HFF-Myc (cell line): ENCODE measurements around the gene CPS1.

ENCODE experiments used
- DNase-seq: peaks from one replicate; pipeline ENCODE4 v3.0.0-alpha.2; 2011; ENCODE audit warnings: low read depth; ENCODE audit errors: extremely low read depth
- H3K4me3 ChIP-seq: replicated peaks from 2 replicates; pipeline ENCODE4 v1.5.1; 2011; ENCODE audit warnings: low read depth, mild to moderate bottlenecking, control low read depth, low read length
- TF ChIP-seq, protein P1 (sequence below): IDR thresholded peaks from 2 replicates; pipeline ENCODE4 v1.5.1; 2012; ENCODE audit warnings: mild to moderate bottlenecking, low read depth, low read length, control low read depth; ENCODE audit errors: missing control alignments

Gene CPS1

DNA sequence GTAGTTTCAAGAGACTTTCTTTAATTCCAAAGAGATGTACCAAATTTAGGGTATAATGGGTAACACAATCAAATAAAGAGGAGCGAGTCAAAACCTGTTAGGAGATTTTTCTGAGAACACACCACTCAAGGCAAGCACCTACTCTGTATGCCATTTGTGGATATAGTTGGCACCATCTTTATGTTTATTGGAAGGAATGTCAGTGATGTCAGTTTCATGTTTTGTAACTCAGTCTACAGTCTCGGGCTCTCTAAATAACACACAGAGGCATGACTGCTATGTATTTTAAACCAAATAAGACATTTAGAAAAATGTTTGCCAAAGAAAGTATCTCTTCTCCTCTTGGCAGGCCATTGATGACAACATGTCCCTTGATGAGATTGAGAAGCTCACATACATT lies 59.7 kb downstream of the CPS1 start:
- no peak overlapping the region for H3K4me3 ChIP-seq
- no peak for DNase-seq
- TF ChIP-seq, protein P1, sequence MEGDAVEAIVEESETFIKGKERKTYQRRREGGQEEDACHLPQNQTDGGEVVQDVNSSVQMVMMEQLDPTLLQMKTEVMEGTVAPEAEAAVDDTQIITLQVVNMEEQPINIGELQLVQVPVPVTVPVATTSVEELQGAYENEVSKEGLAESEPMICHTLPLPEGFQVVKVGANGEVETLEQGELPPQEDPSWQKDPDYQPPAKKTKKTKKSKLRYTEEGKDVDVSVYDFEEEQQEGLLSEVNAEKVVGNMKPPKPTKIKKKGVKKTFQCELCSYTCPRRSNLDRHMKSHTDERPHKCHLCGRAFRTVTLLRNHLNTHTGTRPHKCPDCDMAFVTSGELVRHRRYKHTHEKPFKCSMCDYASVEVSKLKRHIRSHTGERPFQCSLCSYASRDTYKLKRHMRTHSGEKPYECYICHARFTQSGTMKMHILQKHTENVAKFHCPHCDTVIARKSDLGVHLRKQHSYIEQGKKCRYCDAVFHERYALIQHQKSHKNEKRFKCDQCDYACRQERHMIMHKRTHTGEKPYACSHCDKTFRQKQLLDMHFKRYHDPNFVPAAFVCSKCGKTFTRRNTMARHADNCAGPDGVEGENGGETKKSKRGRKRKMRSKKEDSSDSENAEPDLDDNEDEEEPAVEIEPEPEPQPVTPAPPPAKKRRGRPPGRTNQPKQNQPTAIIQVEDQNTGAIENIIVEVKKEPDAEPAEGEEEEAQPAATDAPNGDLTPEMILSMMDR = no peak

DNA sequence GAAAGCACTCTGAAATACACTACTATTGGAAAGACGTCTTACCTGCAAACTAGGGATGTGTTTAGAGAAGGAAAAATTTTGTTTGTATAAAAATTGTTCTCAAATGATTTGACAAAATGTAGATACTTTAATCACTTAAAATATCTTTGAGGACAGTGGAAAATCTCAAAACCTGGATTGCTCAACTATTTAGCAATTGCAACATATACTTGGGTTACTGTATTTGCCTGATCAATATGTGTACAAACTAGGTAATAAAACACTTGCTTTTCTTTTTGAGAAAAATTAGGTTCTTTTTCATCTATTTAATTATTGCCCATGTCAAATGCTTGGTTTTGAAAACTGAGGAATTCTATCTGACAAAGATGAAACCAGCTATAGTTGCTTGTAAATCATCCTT lies 60.9 kb downstream of the CPS1 start:
- TF ChIP-seq, protein P1 = no peak
- H3K4me3 ChIP-seq = no peak overlapping the region

DNA sequence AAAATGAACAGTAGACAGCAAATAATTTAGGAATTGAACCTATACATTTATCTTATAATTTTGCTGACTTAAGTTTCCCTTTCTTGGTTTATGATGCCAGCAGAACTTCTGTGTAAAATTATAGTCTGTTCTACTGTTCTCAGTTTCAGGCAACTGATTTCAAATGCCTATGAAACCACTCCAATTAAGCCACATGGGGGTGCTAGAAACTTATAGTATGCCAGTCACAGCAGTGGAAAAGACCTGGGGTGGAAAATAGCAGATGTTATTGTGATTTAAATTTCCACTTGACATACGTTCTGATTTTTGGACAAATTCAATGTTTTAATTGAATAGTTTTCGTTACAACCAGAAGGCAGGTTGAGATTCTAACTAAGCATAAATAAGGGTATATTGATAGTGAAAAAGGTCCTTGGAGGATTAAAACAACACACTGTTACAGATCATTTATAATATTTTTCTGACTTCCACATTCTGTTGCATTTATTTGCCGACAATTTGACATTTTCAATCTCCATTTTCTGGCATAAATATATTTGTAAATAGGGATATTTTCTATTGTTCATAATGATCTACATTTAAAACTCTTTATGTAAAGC lies 61.4 kb downstream of the CPS1 start:
- peak; percentile 11 for DNase-seq
- TF ChIP-seq, protein P1 = peak; percentile 49
- H3K4me3 ChIP-seq = no peak overlapping the region

More for the DNA sequence above, 60.9 kb downstream of the CPS1 start:
- no peak for DNase-seq

DNA sequence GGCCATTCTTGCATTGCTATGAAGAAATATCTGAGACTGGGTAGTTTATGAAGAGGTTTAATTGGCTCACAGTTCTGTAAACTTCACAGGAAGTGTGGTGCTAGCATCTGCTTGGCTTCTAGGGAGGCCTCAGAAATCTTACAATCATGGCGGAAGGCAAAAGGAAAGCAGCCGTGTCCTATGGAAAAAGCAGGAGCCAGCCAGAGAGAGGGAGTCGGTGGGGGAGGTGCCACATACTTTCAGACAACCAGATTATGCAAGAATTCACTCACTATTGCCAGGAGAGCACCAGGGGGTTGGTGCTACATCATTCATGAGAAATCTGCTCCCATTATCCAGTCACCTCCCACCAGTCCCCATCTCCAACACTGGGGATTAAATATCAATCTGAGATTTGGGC lies 64.1 kb downstream of the CPS1 start:
- TF ChIP-seq, protein P1 = no peak
- no peak for DNase-seq
- no peak overlapping the region for H3K4me3 ChIP-seq

DNA sequence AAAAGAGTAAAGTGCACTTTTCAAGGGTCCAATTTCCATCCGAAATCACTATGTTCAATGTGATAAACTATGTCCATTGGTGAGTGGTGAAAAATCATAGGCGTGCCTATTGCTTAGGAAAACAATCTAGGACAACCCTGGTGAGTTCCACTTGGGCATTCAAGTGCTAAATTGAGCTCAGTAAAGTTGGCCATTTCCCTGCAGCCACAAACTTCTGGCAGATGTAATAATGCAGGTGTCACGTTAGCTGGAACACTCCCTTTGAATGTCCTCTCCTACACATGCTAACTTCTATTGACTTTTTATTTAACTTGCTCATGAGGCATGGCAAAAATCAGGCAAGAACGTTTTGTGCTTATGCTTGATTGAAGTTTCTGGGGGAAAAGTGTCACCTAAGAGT lies 67.1 kb downstream of the CPS1 start:
- no peak overlapping the region for H3K4me3 ChIP-seq
- no peak for DNase-seq
- TF ChIP-seq, protein P1 = no peak

DNA sequence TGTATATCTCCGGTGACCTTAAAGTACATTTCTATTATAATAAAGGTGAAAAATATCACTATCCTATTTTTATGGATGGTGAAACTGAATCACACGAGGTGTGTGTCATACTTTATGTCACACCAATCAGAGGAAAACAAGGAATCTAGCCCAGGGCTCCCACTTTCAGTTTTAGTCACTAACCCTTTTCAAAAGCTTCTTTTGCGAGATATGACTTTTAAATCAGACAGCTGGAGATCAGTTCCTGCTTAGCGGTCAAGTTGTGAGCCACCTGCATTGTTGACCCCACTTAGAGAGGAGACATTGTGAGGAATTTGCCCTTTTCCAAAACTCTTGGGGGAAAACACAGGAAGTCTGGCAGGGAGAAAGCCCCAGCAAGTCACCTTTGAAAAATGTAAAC lies 70.5 kb downstream of the CPS1 start:
- TF ChIP-seq, protein P1 = no peak
- DNase-seq = no peak
- no peak overlapping the region for H3K4me3 ChIP-seq
